Neural cell (in vitro differentiated cells): ENCODE data around the gene SNAPIN.

Experiments used
- EZH2 ChIP-seq: fragments of 200-600, 300-800 bp; shearing (Covaris generic), sonication (generic); IDR thresholded peaks from 2 replicates; pipeline ENCODE4 v1.6.1; 2014; ENCODE audit warnings: antibody characterized with exemption, low read length, borderline replicate concordance, mild to moderate bottlenecking; ENCODE audit not compliant: insufficient read depth, poor library complexity, severe bottlenecking
- RAD21 ChIP-seq: fragments of 450-650 bp; conservative IDR thresholded peaks from 2 replicates; pipeline ENCODE4 v1.6.1; 2014; ENCODE audit warnings: antibody characterized with exemption, mild to moderate bottlenecking, moderate library complexity
- SMC3 ChIP-seq: fragments of 450-650 bp; conservative IDR thresholded peaks from 2 replicates; pipeline ENCODE4 v1.6.1; 2014; ENCODE audit warnings: antibody characterized with exemption, mild to moderate bottlenecking, moderate library complexity; ENCODE audit not compliant: poor library complexity
- TAF1 ChIP-seq: IDR thresholded peaks from 2 replicates; pipeline ENCODE4 v1.6.1; 2012; ENCODE audit warnings: low read depth
- TF ChIP-seq, protein P1 (sequence below): fragments of 450-650 bp; IDR thresholded peaks from 2 replicates; pipeline ENCODE4 v1.5.1; 2014; ENCODE audit warnings: antibody characterized with exemption, mild to moderate bottlenecking, moderate library complexity; ENCODE audit not compliant: poor library complexity, severe bottlenecking
- TF ChIP-seq, protein P2 (sequence below): IDR thresholded peaks from 2 replicates; pipeline ENCODE4 v1.6.1; 2012; ENCODE audit warnings: borderline replicate concordance

DNA sequence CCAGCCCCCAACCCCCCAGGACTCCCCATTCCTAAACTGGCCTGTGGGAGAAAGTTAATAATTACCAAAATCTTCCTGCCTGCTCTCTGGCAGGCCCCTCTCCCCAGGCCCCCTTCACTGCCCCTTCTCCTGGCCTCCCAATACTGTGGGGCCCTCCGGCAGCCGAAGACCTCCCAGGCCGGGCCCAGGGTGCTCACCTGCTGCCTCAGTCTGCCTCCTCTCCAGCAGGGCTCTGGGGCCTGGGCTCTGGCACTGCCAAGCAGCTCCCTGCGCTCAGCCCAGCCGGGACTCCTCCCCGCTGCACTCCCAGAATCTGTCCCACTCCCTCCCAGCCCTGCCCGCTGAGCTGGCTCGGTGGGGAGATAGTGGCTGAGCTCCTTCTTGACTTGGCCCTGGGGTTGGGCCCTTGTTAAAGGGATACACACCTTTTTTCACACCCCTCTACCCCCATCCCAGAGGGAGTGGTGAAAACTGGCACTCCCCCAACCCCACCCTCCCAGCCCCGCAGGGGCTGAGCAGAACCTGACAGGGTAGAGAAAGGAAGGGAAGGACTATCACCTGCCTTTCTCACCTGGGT, 45.7 kb upstream of the SNAPIN start, which contains the start of gene S100A16:
- TF ChIP-seq, protein P1, sequence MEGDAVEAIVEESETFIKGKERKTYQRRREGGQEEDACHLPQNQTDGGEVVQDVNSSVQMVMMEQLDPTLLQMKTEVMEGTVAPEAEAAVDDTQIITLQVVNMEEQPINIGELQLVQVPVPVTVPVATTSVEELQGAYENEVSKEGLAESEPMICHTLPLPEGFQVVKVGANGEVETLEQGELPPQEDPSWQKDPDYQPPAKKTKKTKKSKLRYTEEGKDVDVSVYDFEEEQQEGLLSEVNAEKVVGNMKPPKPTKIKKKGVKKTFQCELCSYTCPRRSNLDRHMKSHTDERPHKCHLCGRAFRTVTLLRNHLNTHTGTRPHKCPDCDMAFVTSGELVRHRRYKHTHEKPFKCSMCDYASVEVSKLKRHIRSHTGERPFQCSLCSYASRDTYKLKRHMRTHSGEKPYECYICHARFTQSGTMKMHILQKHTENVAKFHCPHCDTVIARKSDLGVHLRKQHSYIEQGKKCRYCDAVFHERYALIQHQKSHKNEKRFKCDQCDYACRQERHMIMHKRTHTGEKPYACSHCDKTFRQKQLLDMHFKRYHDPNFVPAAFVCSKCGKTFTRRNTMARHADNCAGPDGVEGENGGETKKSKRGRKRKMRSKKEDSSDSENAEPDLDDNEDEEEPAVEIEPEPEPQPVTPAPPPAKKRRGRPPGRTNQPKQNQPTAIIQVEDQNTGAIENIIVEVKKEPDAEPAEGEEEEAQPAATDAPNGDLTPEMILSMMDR: no peak
- TF ChIP-seq, protein P2, sequence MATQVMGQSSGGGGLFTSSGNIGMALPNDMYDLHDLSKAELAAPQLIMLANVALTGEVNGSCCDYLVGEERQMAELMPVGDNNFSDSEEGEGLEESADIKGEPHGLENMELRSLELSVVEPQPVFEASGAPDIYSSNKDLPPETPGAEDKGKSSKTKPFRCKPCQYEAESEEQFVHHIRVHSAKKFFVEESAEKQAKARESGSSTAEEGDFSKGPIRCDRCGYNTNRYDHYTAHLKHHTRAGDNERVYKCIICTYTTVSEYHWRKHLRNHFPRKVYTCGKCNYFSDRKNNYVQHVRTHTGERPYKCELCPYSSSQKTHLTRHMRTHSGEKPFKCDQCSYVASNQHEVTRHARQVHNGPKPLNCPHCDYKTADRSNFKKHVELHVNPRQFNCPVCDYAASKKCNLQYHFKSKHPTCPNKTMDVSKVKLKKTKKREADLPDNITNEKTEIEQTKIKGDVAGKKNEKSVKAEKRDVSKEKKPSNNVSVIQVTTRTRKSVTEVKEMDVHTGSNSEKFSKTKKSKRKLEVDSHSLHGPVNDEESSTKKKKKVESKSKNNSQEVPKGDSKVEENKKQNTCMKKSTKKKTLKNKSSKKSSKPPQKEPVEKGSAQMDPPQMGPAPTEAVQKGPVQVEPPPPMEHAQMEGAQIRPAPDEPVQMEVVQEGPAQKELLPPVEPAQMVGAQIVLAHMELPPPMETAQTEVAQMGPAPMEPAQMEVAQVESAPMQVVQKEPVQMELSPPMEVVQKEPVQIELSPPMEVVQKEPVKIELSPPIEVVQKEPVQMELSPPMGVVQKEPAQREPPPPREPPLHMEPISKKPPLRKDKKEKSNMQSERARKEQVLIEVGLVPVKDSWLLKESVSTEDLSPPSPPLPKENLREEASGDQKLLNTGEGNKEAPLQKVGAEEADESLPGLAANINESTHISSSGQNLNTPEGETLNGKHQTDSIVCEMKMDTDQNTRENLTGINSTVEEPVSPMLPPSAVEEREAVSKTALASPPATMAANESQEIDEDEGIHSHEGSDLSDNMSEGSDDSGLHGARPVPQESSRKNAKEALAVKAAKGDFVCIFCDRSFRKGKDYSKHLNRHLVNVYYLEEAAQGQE: no peak
- TF ChIP-seq EZH2 (no peak), SMC3 (no peak), RAD21 (no peak), TAF1 (no peak)
